Heart left ventricle (tissue), 16 donors: ENCODE results near the gene CTNND2. TPM values are rescaled to one million over a fixed set of nuclear protein-coding genes. Genes with fewer than 3 reads are reported as not detected.

Experiments
- ATAC-seq, 4 donors: fragments of 200-7000 bp; cut with Tn5 transposase; one replicate each; pipeline ENCODE4 v1.9.1; 2020 to 2022; ENCODE audit warnings: moderate library complexity in 4 of 4, mild to moderate bottlenecking in 3 of 4, moderate number of reproducible peaks in 1 of 4
- DNase-seq, 5 donors: peaks; one replicate each; pipeline ENCODE4 v3.0.0-alpha.2; 2020
- H3K27ac ChIP-seq, 12 donors: fragments of 200-600 bp; sonication (generic) in 4 of 12; one replicate each; pipeline versions ENCODE4 v1.5.0 to v1.8.0; 2016 to 2022; ENCODE audit warnings: mild to moderate bottlenecking in 2 of 12
- H3K27me3 ChIP-seq, 9 donors: fragments of 200-600 bp; sonication (generic) in 2 of 9; one replicate each; pipeline versions ENCODE4 v1.5.1 to v1.8.0; 2016 to 2022; ENCODE audit warnings: mild to moderate bottlenecking in 3 of 9
- H3K36me3 ChIP-seq, 9 donors: fragments of 200-600 bp; sonication (generic) in 2 of 9; one replicate each; pipeline versions ENCODE4 v1.5.0 to v1.8.0; 2018 to 2022; ENCODE audit warnings: mild to moderate bottlenecking in 2 of 9
- H3K4me1 ChIP-seq, 12 donors: fragments of 200-600 bp; sonication (generic) in 4 of 12; one replicate each; pipeline versions ENCODE4 v1.5.0 to v1.8.0; 2016 to 2022; ENCODE audit warnings: mild to moderate bottlenecking in 3 of 12
- H3K4me3 ChIP-seq, 12 donors: fragments of 200-600 bp; sonication (generic) in 4 of 12; one replicate each; pipeline versions ENCODE4 v1.5.0 to v1.8.0; 2017 to 2022; ENCODE audit warnings: mild to moderate bottlenecking in 9 of 12, moderate library complexity in 4 of 12
- H3K9me3 ChIP-seq, 12 donors: fragments of 200-600 bp; sonication (generic) in 4 of 12; one replicate each; pipeline versions ENCODE4 v1.5.0 to v1.8.0; 2016 to 2022; ENCODE audit warnings: mild to moderate bottlenecking in 1 of 12
- POLR2A ChIP-seq, 2 donors: fragments of 450-650 bp; IDR thresholded peaks; one replicate each; pipeline ENCODE4 v1.6.1; 2017; ENCODE audit warnings: antibody characterized with exemption in 2 of 2, mild to moderate bottlenecking in 2 of 2, moderate library complexity in 2 of 2
- WGBS, 4 donors: extraction: QIAGEN DNeasy Blood & Tissue Kit in 2 of 4; methylation state at CpG; one replicate each; pipeline versions ENCODE4 v1.1.5 to v1.1.7; 2013 to 2018; 5-methylcytosine and 5-hydroxymethylcytosine counted together
- intact Hi-C, 10 donors: fragments of 100-400 bp; cut with DNase I; formaldehyde crosslinking; loops; one replicate each; pipeline versions ENCODE4 v1.11.1 to v1.14.2; 2022
- polyA plus RNA-seq, 2 donors: library from polyadenylated mRNA; stranded (reverse); fragments of 200-250 nt; gene quantifications; one replicate each; pipeline ENCODE4 v1.2.3, GENCODE V29; 2013
- total RNA-seq, 9 donors: library from RNA; depleted of rRNA in 2 of 9; stranded (reverse); fragments of >200 nt in 2 of 9; fragmentation: NEBNext Ultra II Directional in 3 of 9; extraction: Animal tissue kit (Norgen Biotek cat#: 25700) in 3 of 9; gene quantifications; one replicate each; pipeline versions ENCODE4 v1.1.0 to v1.2.4, GENCODE V29; 2016 to 2023
- TF ChIP-seq, protein P1 (sequence below), 12 donors: fragments of 200-600 bp; sonication (generic) in 4 of 12; IDR thresholded peaks; one replicate each; pipeline versions ENCODE4 v1.5.0 to v1.8.0; 2018 to 2022; ENCODE audit warnings: antibody characterized with exemption in 12 of 12, mild to moderate bottlenecking in 5 of 12
- donor health status: ischemic (EF 13 %, LVEDD 7.1; RV severe dilation, severe dysfunction).
- donor health status: healthy with polysubstance abuse.
- donor health status: DM: no; HTN: yes; CAD: no.
- donor health status: DM: no; HTN: no; CAD: no.
- donor health status: ischemic (EF 25% LVEDD 6.9; RV normal size, moderate dysfunction).
- donor health status: ischemic (EF 25% LVEDD 5.7; RV mildly dilated, moderate dysfunction).
- donor health status: healthy.
- donor health status: DM: yes; HTN: yes; CAD: no.
- donor health status: ischemic (EF 35%, LVEDD 5.7; RV mildly dilated, moderate dysfunction).
- donor health status: nonischemic (EF 11% LVEDD 7.7; RV severe dilation, severe dysfunction).
- donor health status: DM: yes; HTN: yes; CAD: no.
- donor health status: PGD.
- donor health status: ischemic (EF 29% LVEDD 5.4; RV normal size, mild dysfunction).
- donor health status: nonischemic (EF 23%, LVEDD 6.1; RV moderate dilation, normal function).

CTNND2 gene
- total and polyA plus RNA-seq, 11 donors, result 4.0 to 36.8 (median 20.2) TPM

DNA sequence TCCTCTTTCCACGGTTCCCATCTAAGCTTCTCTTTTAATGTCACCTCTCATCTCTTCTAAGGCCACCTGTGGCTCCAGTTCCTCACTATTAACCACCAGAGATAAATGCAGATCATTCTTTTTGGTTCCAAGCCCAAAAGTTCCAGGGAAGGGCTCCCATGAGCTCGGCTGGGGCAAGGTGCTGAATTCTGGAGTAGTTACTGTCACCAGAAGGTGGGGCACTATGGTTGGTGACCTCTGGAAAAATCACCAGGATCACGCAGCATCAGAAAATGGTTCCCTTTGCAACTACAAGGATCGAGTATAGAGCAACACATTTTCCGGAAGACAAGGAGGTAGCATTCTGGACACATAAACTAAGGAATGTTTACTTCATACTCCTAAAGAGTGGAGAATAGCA is 614.5 kb downstream of the CTNND2 start:
- no peaks in the 10 kb centered on the region for H3K36me3 ChIP-seq
- TF ChIP-seq POLR2A (IDR thresholded peaks at IDR 0.05), result no peak
- TF ChIP-seq, protein P1, sequence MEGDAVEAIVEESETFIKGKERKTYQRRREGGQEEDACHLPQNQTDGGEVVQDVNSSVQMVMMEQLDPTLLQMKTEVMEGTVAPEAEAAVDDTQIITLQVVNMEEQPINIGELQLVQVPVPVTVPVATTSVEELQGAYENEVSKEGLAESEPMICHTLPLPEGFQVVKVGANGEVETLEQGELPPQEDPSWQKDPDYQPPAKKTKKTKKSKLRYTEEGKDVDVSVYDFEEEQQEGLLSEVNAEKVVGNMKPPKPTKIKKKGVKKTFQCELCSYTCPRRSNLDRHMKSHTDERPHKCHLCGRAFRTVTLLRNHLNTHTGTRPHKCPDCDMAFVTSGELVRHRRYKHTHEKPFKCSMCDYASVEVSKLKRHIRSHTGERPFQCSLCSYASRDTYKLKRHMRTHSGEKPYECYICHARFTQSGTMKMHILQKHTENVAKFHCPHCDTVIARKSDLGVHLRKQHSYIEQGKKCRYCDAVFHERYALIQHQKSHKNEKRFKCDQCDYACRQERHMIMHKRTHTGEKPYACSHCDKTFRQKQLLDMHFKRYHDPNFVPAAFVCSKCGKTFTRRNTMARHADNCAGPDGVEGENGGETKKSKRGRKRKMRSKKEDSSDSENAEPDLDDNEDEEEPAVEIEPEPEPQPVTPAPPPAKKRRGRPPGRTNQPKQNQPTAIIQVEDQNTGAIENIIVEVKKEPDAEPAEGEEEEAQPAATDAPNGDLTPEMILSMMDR (IDR thresholded peaks at IDR 0.05), result no peak
- 72 to 78% (median 75%) methylated on average over 5 of the region's 5 CpGs for WGBS, 4 donors
- H3K4me1 ChIP-seq, result peaks cover 0 to 9% (median 0%) of the 10 kb centered on the region in 12 donors
- peak overlapping the region in 1 of 12 donors; percentile 28 for H3K27ac ChIP-seq
- no peak overlapping the region for H3K4me3 ChIP-seq
- no peaks in the 10 kb centered on the region for H3K9me3 ChIP-seq
- intact Hi-C loops, result no loop called here
- DNase-seq (no peak), ATAC-seq (peak in 1 of 4 donors; percentile 12)
- peaks cover 0 to 4% (median 0%) of the 10 kb centered on the region in 9 donors for H3K27me3 ChIP-seq

DNA sequence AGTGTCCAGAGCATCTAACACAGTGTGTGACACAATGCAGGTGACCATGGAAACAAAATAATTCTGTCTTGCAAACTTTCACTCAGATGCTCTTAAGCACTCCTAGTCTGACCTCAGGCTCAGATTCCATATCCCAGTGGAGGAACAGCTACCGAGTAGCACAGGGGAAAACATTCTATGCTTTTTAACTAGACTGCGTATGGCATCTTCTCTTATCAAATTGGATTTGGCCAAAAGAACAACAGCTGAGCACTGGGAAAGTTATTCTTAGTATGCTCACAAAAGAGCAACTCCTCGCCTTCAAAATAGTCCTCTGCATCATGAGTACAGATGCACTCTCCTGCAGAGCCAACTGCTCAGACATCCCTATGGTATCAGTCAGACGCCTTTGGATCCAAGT is 615.0 kb downstream of the CTNND2 start:
- WGBS, 4 donors, result 18 to 24% (median 22%) methylated on average over 4 of the region's 4 CpGs
- no peak for TF ChIP-seq POLR2A (IDR thresholded peaks at IDR 0.05)
- TF ChIP-seq, protein P1 (IDR thresholded peaks at IDR 0.05), result no peak
- peak; percentile 42 to 89 (median 64) for ATAC-seq

DNA sequence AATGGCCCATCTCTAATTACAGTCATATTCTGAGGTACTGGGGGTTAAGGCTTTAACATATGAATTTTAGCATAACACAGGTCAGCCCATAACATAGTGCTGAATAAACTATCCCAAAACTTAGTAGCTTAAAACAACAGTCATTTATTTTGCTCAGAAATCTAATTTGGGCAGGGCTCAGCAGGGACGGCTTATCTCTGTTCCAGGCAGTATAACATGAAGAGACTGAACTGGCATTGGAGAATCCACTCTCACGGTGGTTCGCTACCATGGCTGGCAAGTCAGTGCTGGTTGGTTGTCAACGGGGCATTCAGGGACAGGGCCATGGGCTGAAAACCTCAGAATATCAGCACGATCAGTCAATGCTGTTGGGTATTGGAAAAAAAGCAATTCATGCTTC is 622.4 kb downstream of the CTNND2 start:
- H3K36me3 ChIP-seq, result no peaks in the 10 kb centered on the region
- no peak for TF ChIP-seq POLR2A (IDR thresholded peaks at IDR 0.05)
- H3K4me1 ChIP-seq, result no peaks in the 10 kb centered on the region
- ATAC-seq, result no peak
- intact Hi-C loops, result no loop called here
- H3K27me3 ChIP-seq, result no peaks in the 10 kb centered on the region
- 87 to 94% (median 90%) methylated on average over 5 of the region's 5 CpGs for WGBS, 4 donors
- H3K9me3 ChIP-seq, result peaks cover 0 to 9% (median 0%) of the 10 kb centered on the region in 12 donors
- DNase-seq, result no peak
- H3K4me3 ChIP-seq, result no peak overlapping the region
- H3K27ac ChIP-seq, result no peak overlapping the region

More for the DNA sequence above, 615.0 kb downstream of the CTNND2 start:
- Histone ChIP-seq H3K4me1 (peaks cover 0 to 9% (median 0%) of the 10 kb centered on the region in 12 donors), H3K4me3 (no peak overlapping the region), H3K9me3 (no peaks in the 10 kb centered on the region), H3K36me3 (no peaks in the 10 kb centered on the region), H3K27ac (peak overlapping the region in 1 of 12 donors; percentile 28), H3K27me3 (peaks cover 0 to 4% (median 0%) of the 10 kb centered on the region in 9 donors)
- intact Hi-C loops, result no loop called here
- no peak for DNase-seq

DNA sequence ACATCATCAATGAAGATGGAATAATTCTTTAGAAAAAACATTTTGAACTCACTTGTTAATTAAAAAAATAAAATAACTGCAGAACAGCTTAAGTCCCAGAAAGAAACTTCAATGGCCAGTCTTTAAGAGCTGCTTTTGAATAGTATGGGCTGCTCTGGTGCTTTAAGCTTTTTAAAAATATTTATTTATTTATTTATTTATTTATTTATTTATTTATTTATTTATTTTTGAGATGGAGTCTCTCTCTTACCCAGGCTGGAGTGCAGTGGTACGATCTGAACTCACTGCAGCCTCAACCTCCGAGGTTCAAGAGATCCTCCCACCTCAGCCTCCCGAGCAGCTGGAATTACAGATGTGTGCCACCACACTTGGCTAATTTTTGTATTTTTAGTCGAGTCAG is 626.9 kb downstream of the CTNND2 start:
- WGBS, 4 donors, result 79 to 87% (median 83%) methylated on average over 4 of the region's 4 CpGs
- Histone ChIP-seq H3K9me3 (peaks cover 0 to 9% (median 0%) of the 10 kb centered on the region in 12 donors), H3K27ac (no peak overlapping the region), H3K4me1 (no peaks in the 10 kb centered on the region), H3K36me3 (no peaks in the 10 kb centered on the region), H3K27me3 (no peaks in the 10 kb centered on the region), H3K4me3 (no peak overlapping the region)
- TF ChIP-seq POLR2A (IDR thresholded peaks at IDR 0.05), result no peak
- TF ChIP-seq, protein P1 (IDR thresholded peaks at IDR 0.05), result no peak
- intact Hi-C loops, result no loop called here
- ATAC-seq (no peak), DNase-seq (no peak)
